HEK293 (cell line): Measurements from ENCODE around the gene UAP1.
A peak's percentile ranks its signal among the peaks of the same experiment; 100 is the strongest.

Experiments
- CTCF ChIA-PET: fragments of 350-600 bp; formaldehyde crosslinking; extraction: SDS; loops from one replicate; lab custom pipeline; 2021; ENCODE audit warnings: antibody characterized with exemption; lab: Yijun Ruan, JAX
- POLR2A ChIA-PET: fragments of 300-600 bp; formaldehyde crosslinking; extraction: SDS; loops from one replicate; lab custom pipeline; 2020; ENCODE audit warnings: antibody characterized with exemption, inconsistent platforms; lab: Yijun Ruan, JAX
- H3K27ac ChIP-seq: fragments of 200-500 bp; sonication (Bioruptor generic); 2 replicates; pipeline ENCODE4 v1.5.1; 2014; ENCODE audit warnings: low read depth, low read length, control low read depth, inconsistent platforms; ENCODE audit errors: extremely low read depth
- H3K36me3 ChIP-seq, 2 experiments: fragments of 200-500 bp in 1 of 2; sonication (Bioruptor generic) in 1 of 2; 1 replicate in 1 of 2; 2 replicates in 1 of 2; pipeline ENCODE4 v1.5.1; 2014 to 2017; ENCODE audit warnings: inconsistent platforms in 2 of 2, low read length in 2 of 2; ENCODE audit not compliant: control insufficient read depth in 2 of 2, insufficient read depth in 1 of 2
- H3K4me1 ChIP-seq: fragments of 200-500 bp; sonication (Bioruptor generic); 2 replicates; pipeline ENCODE4 v1.5.1; 2014; ENCODE audit warnings: mild to moderate bottlenecking, low read length, inconsistent platforms; ENCODE audit not compliant: control insufficient read depth, insufficient read depth
- H3K4me3 ChIP-seq: 2 replicates; pipeline ENCODE4 v1.5.1; 2011; ENCODE audit warnings: low read depth, mild to moderate bottlenecking, control low read depth, low read length, moderate library complexity
- H3K9me3 ChIP-seq: fragments of 200-500 bp; sonication (Bioruptor generic); 2 replicates; pipeline ENCODE4 v1.5.1; 2014; ENCODE audit warnings: low read depth, low read length, inconsistent platforms; ENCODE audit not compliant: control insufficient read depth, insufficient read depth
- HIC1 ChIP-seq: fragments of 450-650 bp; formaldehyde crosslinking; IDR thresholded peaks from 2 replicates; pipeline ENCODE4 v1.5.1; 2016; ENCODE audit warnings: missing biosample characterization, missing genetic modification characterization
- HOXC10 ChIP-seq: sonication (generic); formaldehyde crosslinking; IDR thresholded peaks from 2 replicates; pipeline ENCODE4 v1.8.1; 2023; ENCODE audit warnings: mild to moderate bottlenecking, missing genetic modification reagents
- KLF10 ChIP-seq: fragments of 450-650 bp; IDR thresholded peaks from 2 replicates; pipeline ENCODE4 v1.5.1; 2018; ENCODE audit warnings: missing biosample characterization, mild to moderate bottlenecking, missing genetic modification characterization
- MYNN ChIP-seq: fragments of 450-650 bp; formaldehyde crosslinking; IDR thresholded peaks from 2 replicates; pipeline ENCODE4 v1.5.1; 2016; ENCODE audit warnings: missing biosample characterization, missing genetic modification characterization, borderline replicate concordance
- MZF1 ChIP-seq: fragments of 450-650 bp; formaldehyde crosslinking; IDR thresholded peaks from 2 replicates; pipeline ENCODE4 v1.5.1; 2017; ENCODE audit warnings: missing biosample characterization, missing genetic modification characterization, borderline replicate concordance
- PRDM6 ChIP-seq: fragments of 450-650 bp; formaldehyde crosslinking; IDR thresholded peaks from 2 replicates; pipeline ENCODE4 v1.5.1; 2017; ENCODE audit warnings: missing biosample characterization, missing genetic modification characterization
- WT1 ChIP-seq: fragments of 450-650 bp; formaldehyde crosslinking; IDR thresholded peaks from 2 replicates; pipeline ENCODE4 v1.5.1; 2016; ENCODE audit warnings: missing biosample characterization, missing genetic modification characterization
- ZFP3 ChIP-seq: fragments of 450-650 bp; formaldehyde crosslinking; IDR thresholded peaks from 2 replicates; pipeline ENCODE4 v1.5.1; 2016; ENCODE audit warnings: low read depth, missing biosample characterization, missing genetic modification characterization
- ZNF391 ChIP-seq: fragments of 450-650 bp; formaldehyde crosslinking; IDR thresholded peaks from 2 replicates; pipeline ENCODE4 v1.5.1; 2016; ENCODE audit warnings: low read depth, missing biosample characterization, missing genetic modification characterization, borderline replicate concordance
- ZNF530 ChIP-seq: fragments of 450-650 bp; formaldehyde crosslinking; IDR thresholded peaks from 2 replicates; pipeline ENCODE4 v1.5.1; 2016; ENCODE audit warnings: low read depth, missing biosample characterization, missing genetic modification characterization
- ZNF560 ChIP-seq: fragments of 450-650 bp; formaldehyde crosslinking; IDR thresholded peaks from 2 replicates; pipeline ENCODE4 v1.5.1; 2017; ENCODE audit warnings: missing biosample characterization, missing genetic modification characterization, borderline replicate concordance
- ZNF596 ChIP-seq: fragments of 450-650 bp; IDR thresholded peaks from 2 replicates; pipeline ENCODE4 v1.5.0; 2018; ENCODE audit warnings: missing biosample characterization, mild to moderate bottlenecking, missing genetic modification characterization, moderate library complexity
- ZNF626 ChIP-seq: fragments of 450-650 bp; sonication (Bioruptor Pico); formaldehyde crosslinking; IDR thresholded peaks from 2 replicates; pipeline ENCODE4 v1.5.1; 2018; ENCODE audit warnings: missing biosample characterization, missing genetic modification characterization, inconsistent platforms
- ZNF639 ChIP-seq: fragments of 450-650 bp; formaldehyde crosslinking; IDR thresholded peaks from 2 replicates; pipeline ENCODE4 v1.5.1; 2016; ENCODE audit warnings: missing biosample characterization, missing genetic modification characterization
- ZNF776 ChIP-seq: fragments of 450-650 bp; formaldehyde crosslinking; IDR thresholded peaks from 2 replicates; pipeline ENCODE4 v1.5.0; 2017; ENCODE audit warnings: missing biosample characterization, missing genetic modification characterization, borderline replicate concordance
- ZNF843 ChIP-seq: fragments of 450-650 bp; formaldehyde crosslinking; IDR thresholded peaks from 2 replicates; pipeline ENCODE4 v1.5.1; 2016; ENCODE audit warnings: missing biosample characterization, missing genetic modification characterization
- ZSCAN16 ChIP-seq: fragments of 450-650 bp; formaldehyde crosslinking; IDR thresholded peaks from 2 replicates; pipeline ENCODE4 v1.5.1; 2016; ENCODE audit warnings: missing biosample characterization, missing genetic modification characterization
- TF ChIP-seq, protein P1 (sequence below): fragments of 450-650 bp; IDR thresholded peaks from 2 replicates; pipeline ENCODE4 v1.5.1; 2018; ENCODE audit warnings: missing biosample characterization, mild to moderate bottlenecking, missing genetic modification characterization
- TF ChIP-seq, protein P2 (sequence below): fragments of 450-650 bp; formaldehyde crosslinking; IDR thresholded peaks from 2 replicates; pipeline ENCODE4 v1.5.1; 2017; ENCODE audit warnings: missing biosample characterization, missing genetic modification characterization
- TF ChIP-seq, protein P3 (sequence below): sonication (generic); formaldehyde crosslinking; IDR thresholded peaks from 2 replicates; pipeline ENCODE4 v1.8.1; 2022; ENCODE audit warnings: mild to moderate bottlenecking, moderate library complexity, missing genetic modification reagents

The UAP1 gene

GRCh38 chr1:162549001-162549400 is 12.5 kb upstream of the UAP1 start:
- POLR2A ChIA-PET: no interaction called here
- CTCF ChIA-PET: no interaction called here
- H3K4me3 ChIP-seq: no peak overlapping the region
- H3K4me1 ChIP-seq: no peaks in the 10 kb centered on the region
- no peak overlapping the region for H3K27ac ChIP-seq
- no peaks in the 10 kb centered on the region for H3K36me3 ChIP-seq
- TF ChIP-seq ZNF391 (tag by site-specific recombination): no peak
- no peaks in the 10 kb centered on the region for H3K9me3 ChIP-seq

DNA sequence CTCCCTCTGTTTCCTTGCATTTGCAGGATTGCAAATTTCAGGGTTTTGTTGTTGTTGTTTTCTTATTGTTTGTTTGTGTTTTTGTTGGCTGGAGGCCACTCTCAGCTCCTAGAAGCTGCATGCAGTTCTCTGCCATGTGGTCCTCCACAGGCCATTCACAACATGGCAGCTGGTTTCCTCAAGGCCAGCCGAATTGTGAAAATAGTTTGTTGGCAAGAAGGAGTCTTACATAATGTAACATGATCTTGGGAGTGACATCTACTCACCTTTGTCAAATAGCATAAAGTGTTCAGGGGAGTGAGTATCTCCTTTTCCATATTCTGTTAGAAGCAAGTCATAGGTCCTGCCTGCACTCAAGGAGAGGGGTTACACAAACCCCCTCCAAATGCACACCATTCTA is 10.6 kb upstream of the UAP1 start:
- H3K4me1 ChIP-seq: no peaks in the 10 kb centered on the region
- POLR2A ChIA-PET: no interaction called here
- H3K4me3 ChIP-seq: no peak overlapping the region
- no peaks in the 10 kb centered on the region for H3K36me3 ChIP-seq
- TF ChIP-seq KLF10: no peak
- TF ChIP-seq, protein P1, sequence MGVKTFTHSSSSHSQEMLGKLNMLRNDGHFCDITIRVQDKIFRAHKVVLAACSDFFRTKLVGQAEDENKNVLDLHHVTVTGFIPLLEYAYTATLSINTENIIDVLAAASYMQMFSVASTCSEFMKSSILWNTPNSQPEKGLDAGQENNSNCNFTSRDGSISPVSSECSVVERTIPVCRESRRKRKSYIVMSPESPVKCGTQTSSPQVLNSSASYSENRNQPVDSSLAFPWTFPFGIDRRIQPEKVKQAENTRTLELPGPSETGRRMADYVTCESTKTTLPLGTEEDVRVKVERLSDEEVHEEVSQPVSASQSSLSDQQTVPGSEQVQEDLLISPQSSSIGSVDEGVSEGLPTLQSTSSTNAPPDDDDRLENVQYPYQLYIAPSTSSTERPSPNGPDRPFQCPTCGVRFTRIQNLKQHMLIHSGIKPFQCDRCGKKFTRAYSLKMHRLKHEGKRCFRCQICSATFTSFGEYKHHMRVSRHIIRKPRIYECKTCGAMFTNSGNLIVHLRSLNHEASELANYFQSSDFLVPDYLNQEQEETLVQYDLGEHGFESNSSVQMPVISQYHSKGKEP (tag by site-specific recombination): no peak
- TF ChIP-seq WT1 (tag by site-specific recombination): 0 out of 2 replicates have a peak, but pooled peaks have one; percentile 24
- TF ChIP-seq HIC1 (tag by site-specific recombination): no peak
- H3K9me3 ChIP-seq: no peaks in the 10 kb centered on the region
- no peak overlapping the region for H3K27ac ChIP-seq
- CTCF ChIA-PET: no interaction called here

GRCh38 chr1:162551969-162552683 is 9.4 kb upstream of the UAP1 start:
- no peak overlapping the region for H3K27ac ChIP-seq
- H3K36me3 ChIP-seq: no peaks in the 10 kb centered on the region
- POLR2A ChIA-PET: no interaction called here
- H3K4me3 ChIP-seq: no peak overlapping the region
- H3K9me3 ChIP-seq: no peaks in the 10 kb centered on the region
- CTCF ChIA-PET: interaction anchor here (0.6 kb wide), 1 partner anchor 555 kb away, joined by 3 read pairs; no protein-coding TSS in a partner anchor
- H3K4me1 ChIP-seq: no peaks in the 10 kb centered on the region
- TF ChIP-seq, protein P2, sequence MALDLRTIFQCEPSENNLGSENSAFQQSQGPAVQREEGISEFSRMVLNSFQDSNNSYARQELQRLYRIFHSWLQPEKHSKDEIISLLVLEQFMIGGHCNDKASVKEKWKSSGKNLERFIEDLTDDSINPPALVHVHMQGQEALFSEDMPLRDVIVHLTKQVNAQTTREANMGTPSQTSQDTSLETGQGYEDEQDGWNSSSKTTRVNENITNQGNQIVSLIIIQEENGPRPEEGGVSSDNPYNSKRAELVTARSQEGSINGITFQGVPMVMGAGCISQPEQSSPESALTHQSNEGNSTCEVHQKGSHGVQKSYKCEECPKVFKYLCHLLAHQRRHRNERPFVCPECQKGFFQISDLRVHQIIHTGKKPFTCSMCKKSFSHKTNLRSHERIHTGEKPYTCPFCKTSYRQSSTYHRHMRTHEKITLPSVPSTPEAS: no peak
- TF ChIP-seq HOXC10 (CRISPR knock-in tag) (no peak), ZNF843 (tag by site-specific recombination) (no peak), ZNF530 (no peak), MYNN (tag by site-specific recombination) (no peak), ZNF626 (no peak), ZFP3 (tag by site-specific recombination) (no peak), ZNF639 (tag by site-specific recombination) (no peak), MZF1 (no peak), ZNF776 (no peak), ZNF596 (tag by site-specific recombination) (no peak), PRDM6 (tag by site-specific recombination) (no peak), ZSCAN16 (no peak), ZNF560 (tag by site-specific recombination) (no peak)
- TF ChIP-seq, protein P3, sequence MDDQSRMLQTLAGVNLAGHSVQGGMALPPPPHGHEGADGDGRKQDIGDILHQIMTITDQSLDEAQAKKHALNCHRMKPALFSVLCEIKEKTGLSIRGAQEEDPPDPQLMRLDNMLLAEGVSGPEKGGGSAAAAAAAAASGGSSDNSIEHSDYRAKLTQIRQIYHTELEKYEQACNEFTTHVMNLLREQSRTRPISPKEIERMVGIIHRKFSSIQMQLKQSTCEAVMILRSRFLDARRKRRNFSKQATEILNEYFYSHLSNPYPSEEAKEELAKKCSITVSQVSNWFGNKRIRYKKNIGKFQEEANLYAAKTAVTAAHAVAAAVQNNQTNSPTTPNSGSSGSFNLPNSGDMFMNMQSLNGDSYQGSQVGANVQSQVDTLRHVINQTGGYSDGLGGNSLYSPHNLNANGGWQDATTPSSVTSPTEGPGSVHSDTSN (CRISPR knock-in tag): no peak
